Mucosa of descending colon (tissue), 3 donors: ENCODE measurements around the gene SH3RF3. TPM values are rescaled to one million over a fixed set of nuclear protein-coding genes. Genes with fewer than 3 reads are reported as not detected.

Experiments
- ATAC-seq: fragments of 200-7000 bp; cut with Tn5 transposase; one replicate; pipeline ENCODE4 v1.9.1; 2020; ENCODE audit warnings: mild to moderate bottlenecking, moderate library complexity
- DNase-seq, 3 donors: peaks; one replicate each; pipeline ENCODE4 v3.0.0-alpha.2; 2020
- H3K36me3 ChIP-seq: fragments of 200-600 bp; one replicate; pipeline ENCODE4 v1.8.0; 2021; ENCODE audit warnings: low read depth, mild to moderate bottlenecking
- H3K4me1 ChIP-seq: fragments of 200-600 bp; one replicate; pipeline ENCODE4 v1.8.0; 2021; ENCODE audit warnings: low read depth, mild to moderate bottlenecking
- H3K4me3 ChIP-seq: fragments of 200-600 bp; one replicate; pipeline ENCODE4 v1.8.0; 2021; ENCODE audit warnings: mild to moderate bottlenecking
- H3K9me3 ChIP-seq: fragments of 200-600 bp; one replicate; pipeline ENCODE4 v1.8.0; 2021; ENCODE audit warnings: mild to moderate bottlenecking
- intact Hi-C, 2 donors: fragments of 100-400 bp; cut with DNase I in 1 of 2; cut with micrococcal nuclease in 1 of 2; formaldehyde crosslinking; loops; one replicate each; pipeline versions ENCODE4 v1.11.0 to v1.11.1; 2022; cut with DNase I, micrococcal nuclease
- total RNA-seq, 3 donors: library from RNA; stranded (reverse); fragmentation: NEBNext Ultra II Directional in 2 of 3; extraction: Animal tissue kit (Norgen Biotek cat#: 25700) in 2 of 3; gene quantifications; one replicate each; pipeline versions ENCODE4 v1.2.1 to v1.2.4, GENCODE V29; 2021 to 2023
- TF ChIP-seq, protein P1 (sequence below): fragments of 200-600 bp; IDR thresholded peaks from one replicate; pipeline ENCODE4 v1.8.0; 2022; ENCODE audit warnings: antibody characterized with exemption, mild to moderate bottlenecking
- donor health status: DM: no; HTN: no; CAD: no; lungs with moderate emphysema.
- donor health status: DM: no; HTN: no; CAD: no.
- donor health status: DM: no; HTN: yes; CAD: no.

SH3RF3 gene
- total RNA-seq, 3 donors from 2014 or later: 1.9 to 3.7 (median 3.0) TPM

DNA sequence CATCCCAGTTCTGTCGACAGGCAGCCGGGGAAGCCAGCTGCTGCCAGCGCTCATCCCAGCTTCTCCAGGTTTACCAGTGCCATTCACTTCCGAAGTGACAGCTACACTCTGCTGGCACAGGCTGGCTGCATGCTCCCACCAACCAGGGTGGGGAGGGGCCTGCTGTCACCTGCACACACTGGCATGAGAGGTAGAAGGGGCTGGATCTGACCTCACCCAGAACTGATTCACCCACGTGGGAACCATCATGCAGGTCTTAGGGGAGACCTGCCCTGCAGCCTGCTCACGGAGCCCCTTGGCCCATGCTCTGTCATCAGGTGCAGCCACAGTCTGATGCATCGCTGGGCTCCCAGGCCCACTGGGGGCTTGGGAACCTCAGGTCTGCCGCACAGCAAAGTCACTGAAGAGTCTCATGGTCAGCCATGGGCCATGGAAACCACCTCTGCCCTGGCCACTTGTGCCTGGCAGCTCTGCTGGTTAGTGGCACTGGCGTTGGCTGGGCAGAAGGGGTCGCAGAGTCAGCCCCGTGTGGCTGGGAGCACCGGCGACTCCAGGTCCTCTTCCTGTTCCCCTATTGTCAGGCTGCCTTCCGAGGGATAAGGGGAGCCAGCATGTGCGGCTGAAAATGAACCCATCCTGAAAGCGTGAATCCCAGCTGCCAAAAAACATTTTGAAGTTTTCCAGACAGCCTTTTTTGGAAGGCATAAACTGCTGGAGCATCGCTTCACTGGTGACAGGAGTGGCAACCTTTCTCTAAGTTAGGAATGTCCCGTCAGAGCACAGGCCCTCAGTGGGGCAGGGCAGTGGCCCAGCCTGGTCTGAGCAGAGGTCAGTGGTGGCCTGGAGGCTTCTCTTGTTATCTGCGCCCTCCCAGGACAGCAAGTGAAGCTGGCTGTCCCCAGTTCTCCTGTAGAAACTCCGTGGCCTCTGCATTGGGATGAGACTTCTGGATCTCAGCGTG is 327.0 kb downstream of the SH3RF3 start:
- Histone ChIP-seq H3K36me3 (no peaks in the 10 kb centered on the region), H3K4me1 (no peaks in the 10 kb centered on the region), H3K4me3 (no peak overlapping the region), H3K9me3 (no peaks in the 10 kb centered on the region)
- intact Hi-C loops: no loop called here
- TF ChIP-seq, protein P1, sequence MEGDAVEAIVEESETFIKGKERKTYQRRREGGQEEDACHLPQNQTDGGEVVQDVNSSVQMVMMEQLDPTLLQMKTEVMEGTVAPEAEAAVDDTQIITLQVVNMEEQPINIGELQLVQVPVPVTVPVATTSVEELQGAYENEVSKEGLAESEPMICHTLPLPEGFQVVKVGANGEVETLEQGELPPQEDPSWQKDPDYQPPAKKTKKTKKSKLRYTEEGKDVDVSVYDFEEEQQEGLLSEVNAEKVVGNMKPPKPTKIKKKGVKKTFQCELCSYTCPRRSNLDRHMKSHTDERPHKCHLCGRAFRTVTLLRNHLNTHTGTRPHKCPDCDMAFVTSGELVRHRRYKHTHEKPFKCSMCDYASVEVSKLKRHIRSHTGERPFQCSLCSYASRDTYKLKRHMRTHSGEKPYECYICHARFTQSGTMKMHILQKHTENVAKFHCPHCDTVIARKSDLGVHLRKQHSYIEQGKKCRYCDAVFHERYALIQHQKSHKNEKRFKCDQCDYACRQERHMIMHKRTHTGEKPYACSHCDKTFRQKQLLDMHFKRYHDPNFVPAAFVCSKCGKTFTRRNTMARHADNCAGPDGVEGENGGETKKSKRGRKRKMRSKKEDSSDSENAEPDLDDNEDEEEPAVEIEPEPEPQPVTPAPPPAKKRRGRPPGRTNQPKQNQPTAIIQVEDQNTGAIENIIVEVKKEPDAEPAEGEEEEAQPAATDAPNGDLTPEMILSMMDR: no peak
- no peak for DNase-seq
- no peak for ATAC-seq

DNA sequence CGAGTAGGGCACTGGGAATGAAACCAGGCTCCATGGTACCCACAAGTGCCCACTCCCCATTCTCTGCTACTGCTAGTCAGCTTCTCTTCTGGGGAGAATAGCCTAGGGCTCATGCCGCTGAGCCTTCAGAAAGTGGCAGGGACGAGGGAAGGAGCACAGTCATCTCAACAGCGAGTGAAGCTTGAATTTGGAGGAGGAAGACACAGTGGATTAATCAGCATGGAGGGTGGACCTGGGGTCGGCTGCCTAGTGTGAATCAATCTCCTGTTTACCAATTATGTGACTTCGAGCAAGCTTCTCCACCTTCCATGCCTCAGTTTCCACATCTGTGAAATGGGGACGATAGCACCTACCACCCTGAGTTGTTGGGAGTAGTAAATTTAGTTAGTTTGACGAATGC is 327.8 kb downstream of the SH3RF3 start:
- Histone ChIP-seq H3K36me3 (no peaks in the 10 kb centered on the region), H3K4me1 (no peaks in the 10 kb centered on the region), H3K9me3 (no peaks in the 10 kb centered on the region), H3K4me3 (no peak overlapping the region)
- no peak for DNase-seq
- intact Hi-C loops: no loop called here
- TF ChIP-seq, protein P1: no peak
- no peak for ATAC-seq

DNA sequence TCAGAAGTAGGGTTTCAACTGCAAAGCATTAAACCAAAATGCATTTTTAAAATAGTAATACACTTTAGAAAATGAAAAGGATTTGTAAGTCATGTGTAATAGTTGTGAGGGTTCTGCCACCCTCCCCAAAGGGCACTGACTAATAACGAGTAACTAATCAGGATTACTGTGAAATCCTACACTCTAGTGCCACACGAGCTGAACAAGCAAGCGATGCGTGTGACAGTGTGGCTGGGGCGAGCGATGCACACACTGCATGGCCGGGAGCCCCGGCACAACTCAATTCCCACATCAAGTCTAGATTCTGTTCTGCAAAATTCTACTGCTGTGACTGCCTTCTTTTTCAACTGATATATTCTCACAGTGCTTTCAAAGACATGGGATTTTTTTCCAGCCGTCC is 328.4 kb downstream of the SH3RF3 start:
- TF ChIP-seq, protein P1: no peak
- Histone ChIP-seq H3K9me3 (no peaks in the 10 kb centered on the region), H3K4me3 (no peak overlapping the region), H3K4me1 (no peaks in the 10 kb centered on the region), H3K36me3 (no peaks in the 10 kb centered on the region)
- no peak for DNase-seq
- intact Hi-C loops: no loop called here
- no peak for ATAC-seq

DNA sequence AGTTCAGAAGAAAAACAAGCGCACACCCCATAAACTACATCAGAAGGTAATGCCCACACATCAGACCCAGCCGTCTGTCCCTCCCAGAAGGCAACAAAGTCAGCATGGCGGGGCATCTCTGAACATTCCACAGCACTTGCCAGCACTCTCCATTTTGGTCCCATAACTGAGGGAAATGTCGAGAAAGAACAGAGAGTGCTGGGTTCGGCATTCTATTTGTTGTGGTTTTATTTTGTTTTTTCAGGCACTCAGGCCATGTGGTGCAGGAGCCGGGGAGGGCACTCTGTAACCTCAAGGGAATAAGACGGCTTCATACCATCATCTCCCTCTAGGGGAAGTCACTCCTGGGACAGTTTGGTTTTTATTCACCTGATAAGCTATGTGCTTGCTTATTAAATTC is 328.8 kb downstream of the SH3RF3 start:
- DNase-seq: no peak

DNA sequence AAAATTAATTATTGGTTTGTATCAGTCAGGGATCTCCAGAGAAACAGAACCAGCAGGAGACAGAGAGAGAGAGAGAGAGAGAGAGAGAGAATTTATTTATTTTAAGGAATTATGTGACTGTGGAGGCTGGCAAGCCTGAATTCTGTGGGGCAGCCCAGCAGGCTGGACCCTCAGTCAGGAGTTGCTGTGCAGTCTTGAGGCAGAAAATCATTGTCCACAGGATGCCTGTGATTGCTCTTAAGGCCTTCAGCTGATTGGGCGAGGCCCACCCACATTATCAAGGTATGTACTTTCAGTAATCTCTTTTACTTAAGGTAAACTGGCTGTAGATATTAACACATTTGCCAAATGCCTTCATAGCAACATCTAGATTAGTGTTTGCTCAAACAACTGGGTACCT is 329.5 kb downstream of the SH3RF3 start:
- intact Hi-C loops: no loop called here
- no peaks in the 10 kb centered on the region for H3K4me1 ChIP-seq
- no peaks in the 10 kb centered on the region for H3K9me3 ChIP-seq
- no peak overlapping the region for H3K4me3 ChIP-seq
- TF ChIP-seq, protein P1: no peak
- DNase-seq (no peak), ATAC-seq (no peak)
- H3K36me3 ChIP-seq: no peaks in the 10 kb centered on the region

More for the DNA sequence above, 328.8 kb downstream of the SH3RF3 start:
- ATAC-seq: no peak
- TF ChIP-seq, protein P1: no peak
- intact Hi-C loops: no loop called here
- no peaks in the 10 kb centered on the region for H3K9me3 ChIP-seq
- no peaks in the 10 kb centered on the region for H3K4me1 ChIP-seq
- H3K36me3 ChIP-seq: no peaks in the 10 kb centered on the region
- no peak overlapping the region for H3K4me3 ChIP-seq
